Stimulated activated CD4-positive, alpha-beta T cell treated with anti-CD3 and anti-CD28 coated beads, Interleukin-2, amount 100 ng/mL, for 48 hours (primary cell): ENCODE results near the gene NTRK2.

Experiments
- DNase-seq, 2 donors: peaks; one replicate each; pipeline ENCODE4 v3.0.0-alpha.2; 2020

Gene NTRK2

DNA sequence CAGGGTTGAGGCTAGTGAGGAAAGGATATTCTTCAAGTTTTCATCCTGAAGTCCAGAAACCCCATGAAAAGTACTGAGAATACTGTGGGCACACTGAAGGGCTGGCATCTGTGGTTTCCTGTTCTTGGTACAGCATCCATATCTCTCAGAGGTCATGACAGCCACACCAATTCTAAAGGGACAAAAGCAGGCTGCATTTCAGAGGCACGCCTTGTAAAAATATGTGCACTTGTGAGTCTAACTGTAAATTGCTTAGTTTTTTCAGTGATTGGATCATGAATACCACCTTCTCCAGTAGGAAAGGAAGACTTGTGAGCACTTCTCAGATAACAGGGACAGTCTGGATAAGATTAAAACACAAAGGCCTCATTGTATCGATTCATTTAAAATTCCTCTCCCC is 230.9 kb downstream of the NTRK2 start:
- no peak for DNase-seq

DNA sequence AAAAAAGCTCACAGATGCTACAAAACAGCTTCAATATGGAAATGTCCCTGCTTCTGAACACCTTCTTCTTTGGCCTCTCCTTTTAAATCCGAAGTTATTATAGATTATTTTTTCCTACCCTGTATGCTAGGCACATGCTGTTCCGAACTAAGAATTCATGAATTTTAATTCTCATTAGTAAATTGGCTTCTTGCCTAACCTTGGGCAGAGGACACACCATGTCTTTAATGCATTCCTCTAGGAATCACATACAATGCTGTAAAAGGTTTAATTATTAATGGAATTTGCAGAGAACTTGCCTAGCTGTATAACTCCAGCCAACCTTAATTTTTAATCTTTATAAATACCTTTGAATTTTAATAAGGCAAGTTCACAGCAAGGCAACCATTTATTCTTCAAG is 234.4 kb downstream of the NTRK2 start:
- no peak for DNase-seq

DNA sequence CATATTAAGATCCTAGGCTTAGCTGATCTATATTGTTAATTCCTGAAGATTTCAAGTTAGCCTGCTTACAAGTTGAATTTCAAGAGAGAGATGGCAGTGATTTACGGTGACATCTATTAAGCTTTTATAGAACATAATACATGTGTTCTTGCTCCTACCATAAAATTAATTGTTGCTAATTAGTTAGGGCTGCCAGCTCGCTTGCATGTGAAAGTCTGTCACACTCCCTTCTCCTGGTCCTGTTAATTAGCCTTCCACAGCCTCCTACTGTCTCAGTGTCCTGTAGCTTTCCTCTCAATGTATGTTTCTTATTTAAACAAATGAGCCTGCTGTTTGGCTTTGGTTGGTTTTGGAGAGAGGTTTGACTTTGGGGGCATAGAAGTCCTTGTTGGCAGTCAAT is 247.2 kb downstream of the NTRK2 start:
- no peak for DNase-seq

DNA sequence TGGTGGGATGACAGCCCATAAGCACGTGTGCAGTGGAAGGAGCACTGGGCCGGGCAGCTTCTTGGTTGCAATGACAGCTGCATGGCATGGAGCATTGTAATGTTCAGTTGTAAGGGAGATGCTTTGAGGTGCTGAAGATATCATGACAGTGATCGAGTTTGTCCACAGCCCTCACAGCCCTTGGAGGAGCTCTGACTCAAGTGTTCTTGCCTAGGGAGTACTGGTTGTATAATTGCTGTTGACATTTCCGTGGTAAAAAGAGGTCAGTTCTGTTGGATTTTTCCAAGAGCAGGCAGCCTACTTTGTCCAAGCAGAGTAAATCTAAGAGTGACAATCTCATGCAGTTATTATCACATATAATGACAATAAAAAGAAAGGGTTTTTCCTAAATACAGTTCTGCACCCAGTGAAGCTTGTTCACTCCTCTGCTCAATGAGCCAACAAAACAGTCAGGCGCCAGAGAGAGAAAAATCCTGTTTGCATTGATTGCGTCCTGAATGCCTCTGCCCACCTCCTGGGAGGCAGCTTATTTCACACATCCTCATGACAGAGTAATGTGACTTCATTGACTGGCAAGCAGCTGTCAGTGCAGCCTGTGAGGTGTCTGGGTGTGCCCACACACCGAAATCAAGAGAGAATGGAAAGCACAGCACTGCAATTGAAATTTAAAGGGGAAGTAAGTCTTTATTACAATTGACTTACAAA is 248.0 kb downstream of the NTRK2 start:
- no peak for DNase-seq

DNA sequence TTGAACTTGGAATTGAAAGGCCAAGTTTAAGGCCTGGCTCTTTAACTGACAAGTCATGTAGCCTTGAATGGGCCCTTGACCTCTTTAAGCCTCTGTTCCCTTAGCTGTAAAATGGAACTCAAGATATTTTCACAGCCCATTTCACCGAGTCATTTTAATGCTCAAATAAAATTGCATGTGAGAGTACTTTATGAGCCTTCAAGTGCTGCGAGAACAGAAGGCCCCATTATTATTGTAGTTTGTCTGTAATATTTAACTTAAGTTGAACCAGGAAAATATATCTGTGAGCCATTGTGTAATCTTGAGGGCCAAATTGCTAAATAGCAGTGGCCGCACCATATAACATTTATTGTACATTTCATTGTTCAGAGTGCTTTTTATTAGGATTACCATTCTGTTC is 249.9 kb downstream of the NTRK2 start:
- no peak for DNase-seq

DNA sequence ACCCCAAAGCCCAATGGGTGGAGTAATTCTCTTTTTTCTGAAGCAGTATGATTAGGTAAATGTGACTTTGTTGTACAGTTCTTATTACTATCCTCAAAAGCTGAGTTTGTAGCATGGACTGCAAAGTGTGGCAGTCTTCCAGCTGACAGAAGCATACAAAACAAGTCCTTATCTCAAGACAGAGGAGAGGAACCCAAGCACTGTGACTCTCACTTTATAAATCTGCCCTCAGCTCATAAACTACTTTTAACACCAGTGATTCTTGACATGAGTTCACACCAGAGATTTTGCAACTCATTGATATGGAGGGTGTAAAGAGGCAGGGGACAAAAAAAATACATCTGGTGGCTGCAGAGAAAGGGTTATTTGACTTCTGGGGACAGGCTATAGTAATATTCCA is 251.6 kb downstream of the NTRK2 start:
- no peak for DNase-seq

DNA sequence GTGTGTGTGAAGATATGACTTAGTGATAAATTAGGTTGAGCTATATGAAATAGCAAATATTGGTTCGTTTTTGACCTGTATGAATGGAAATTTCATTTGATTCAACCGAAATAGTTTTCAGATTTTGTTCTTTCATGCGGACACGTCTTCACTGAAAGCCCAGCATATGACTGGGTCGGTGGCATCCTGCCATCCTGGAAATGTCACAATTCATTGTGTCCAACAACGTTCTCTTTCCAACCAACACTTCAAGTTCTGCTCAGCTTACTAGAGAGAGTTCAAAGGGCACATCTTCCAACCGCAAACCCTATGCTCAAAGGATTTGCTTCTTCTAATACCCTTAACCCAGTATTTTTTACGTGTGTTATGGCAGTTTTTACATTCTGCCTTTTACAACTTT is 252.5 kb downstream of the NTRK2 start:
- DNase-seq: no peak

DNA sequence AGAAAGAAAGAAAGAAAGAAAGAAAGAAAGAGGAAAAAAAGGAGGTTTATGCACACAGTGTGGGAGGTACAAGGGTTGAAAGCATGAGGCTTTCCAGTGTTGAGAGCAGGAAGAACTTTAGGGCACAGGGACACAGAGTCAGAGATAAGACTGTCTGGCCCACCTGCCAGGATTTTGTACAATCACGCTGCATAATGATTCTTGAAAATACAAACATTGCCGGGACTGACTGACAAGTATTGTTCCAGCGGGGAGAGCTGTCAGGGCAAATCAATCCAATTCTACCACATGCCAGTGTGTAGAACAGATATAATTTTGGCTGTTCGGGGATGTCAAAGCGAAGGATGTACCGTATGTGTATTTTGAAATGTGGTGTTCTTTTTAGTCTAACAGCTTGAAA is 254.7 kb downstream of the NTRK2 start:
- no peak for DNase-seq

DNA sequence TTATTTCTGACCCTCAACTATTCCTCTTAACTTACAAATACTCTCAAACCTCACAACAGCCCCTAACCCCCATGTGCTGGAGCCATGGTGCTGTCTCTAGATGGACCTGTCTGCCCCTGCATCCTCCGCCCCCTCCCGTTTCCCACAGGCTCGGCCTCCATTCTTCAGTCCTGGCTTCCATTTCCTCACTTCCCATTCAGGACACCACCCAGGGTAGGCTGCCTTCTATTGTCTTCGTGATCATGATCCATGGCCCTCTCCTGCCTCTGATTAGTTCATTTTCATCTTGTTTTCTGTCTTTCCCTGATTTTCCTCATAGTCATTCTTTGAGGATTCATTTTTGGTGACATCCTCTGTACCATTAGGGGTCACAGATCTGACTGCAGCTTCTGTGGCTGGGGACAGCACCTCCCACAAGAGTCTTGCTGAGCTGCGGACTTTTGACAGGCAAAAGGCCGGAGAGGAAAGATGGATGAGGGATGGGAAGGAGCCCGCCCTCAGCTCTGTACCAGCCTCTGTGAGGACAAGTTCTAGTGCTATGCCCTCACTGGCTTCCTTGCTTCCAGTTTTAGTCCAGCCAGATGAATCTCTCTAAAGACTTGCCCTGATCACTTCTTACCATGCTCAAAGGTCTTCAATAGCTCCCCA is 255.8 kb downstream of the NTRK2 start:
- no peak for DNase-seq

DNA sequence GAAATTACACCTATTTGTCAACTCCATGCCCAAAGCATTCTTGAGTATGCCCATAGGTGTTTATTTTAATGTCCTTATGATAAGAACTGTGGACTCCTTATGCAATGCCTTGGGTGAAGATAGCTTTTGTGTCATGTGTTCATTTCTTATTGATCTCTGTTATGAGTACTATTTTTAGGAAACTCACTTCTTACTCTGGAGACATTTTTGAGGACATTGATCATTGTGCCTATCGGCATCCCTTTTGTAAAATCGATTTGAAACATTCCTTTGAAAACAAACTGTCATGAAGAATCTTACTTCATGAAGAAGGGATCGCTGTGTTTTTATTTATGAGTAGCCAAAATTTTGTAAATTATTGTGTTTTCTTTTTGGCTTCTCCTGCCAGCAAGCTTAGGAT is 257.3 kb downstream of the NTRK2 start:
- DNase-seq: no peak

DNA sequence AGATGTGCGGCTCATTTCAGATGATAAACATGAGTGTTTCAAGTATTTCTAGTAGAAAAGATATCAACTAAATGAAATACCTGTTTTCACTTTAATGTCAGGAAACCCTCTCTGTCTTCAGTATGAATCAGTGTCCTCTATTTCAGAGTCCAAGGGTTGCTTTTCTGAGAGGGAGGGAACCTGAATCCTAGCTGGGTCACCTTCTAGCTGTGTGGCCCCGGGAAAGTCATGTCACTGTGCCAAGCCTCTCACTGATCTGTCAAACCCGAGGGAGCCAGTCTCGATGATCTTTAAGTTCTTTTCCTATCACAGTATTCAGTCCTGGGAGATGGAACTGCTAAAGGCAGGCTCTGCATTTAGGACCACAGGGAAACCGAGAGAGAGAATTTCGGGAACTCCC is 258.9 kb downstream of the NTRK2 start:
- DNase-seq: no peak

DNA sequence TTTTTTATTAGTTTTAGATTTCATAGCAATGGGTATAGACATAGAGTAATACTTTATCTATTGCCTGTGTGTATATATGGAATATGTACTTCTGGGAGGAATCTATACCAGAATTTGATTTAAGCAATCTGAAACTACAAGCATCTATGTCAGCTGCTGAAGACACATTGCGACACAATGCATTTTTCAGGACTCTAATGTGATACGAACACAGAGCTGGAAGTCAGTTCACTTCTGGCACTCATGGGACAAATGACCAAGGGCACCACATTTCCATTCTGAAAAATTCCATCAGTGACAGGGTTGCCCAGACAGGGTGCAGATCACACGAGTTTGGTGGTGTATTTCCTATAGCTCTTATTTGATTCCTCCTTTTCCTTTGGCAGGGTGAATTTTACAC is 259.5 kb downstream of the NTRK2 start:
- no peak for DNase-seq

DNA sequence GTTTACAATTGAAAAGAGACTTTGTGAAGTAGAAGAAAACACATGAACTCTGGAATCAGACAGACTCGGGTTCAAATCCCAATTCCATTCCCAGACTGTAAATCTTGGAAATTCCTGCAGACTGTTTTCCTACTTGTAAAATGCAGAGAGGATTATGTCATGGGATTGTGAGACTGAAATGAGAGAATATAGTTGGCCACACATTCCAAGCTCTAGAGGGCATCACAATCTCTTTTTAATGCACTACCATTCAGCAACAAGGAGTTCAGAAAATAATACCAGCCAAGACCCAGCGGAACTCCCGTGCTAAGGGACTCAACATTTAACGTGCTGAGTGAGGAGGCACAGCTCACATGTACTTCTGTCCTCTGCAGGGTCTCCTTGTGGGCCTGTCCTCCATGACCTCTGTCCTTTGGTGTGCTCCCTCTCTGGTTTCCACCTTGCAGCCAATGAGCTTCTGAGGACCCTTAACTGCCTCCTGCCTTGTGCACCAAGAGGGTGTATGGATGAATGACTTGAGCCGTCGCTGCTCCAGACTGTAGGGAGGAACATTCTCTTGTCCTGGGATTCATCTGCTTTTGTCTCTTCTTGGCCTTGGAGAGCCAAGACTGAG is 263.5 kb downstream of the NTRK2 start:
- no peak for DNase-seq

DNA sequence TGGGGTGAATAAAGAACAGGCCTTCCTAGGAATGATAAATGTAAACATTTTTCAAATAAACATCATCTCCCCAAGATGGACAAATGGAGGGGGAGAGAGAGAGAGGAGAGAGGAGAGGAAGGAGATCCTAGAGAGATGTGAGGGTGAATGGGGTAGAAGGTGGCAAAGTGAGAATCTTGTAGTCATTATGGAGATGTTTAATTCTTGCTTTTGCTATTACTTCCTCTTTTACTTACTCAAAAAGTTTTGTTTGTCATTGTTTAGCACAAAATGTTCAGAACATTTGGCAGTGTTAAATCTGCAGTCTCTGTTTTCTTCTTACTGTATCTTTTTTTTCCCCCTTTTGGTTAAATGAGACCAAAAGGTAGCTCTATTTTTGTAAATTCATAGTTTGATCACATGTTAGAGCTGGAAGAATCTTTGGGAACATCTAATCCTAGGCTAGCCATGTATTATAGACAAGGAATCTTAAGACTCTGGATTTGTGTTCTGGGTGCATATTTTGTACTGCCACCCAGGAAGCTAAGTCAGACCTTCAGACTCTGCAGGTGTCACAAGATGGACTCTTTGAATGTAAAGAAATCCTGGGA is 266.1 kb downstream of the NTRK2 start:
- DNase-seq: no peak

DNA sequence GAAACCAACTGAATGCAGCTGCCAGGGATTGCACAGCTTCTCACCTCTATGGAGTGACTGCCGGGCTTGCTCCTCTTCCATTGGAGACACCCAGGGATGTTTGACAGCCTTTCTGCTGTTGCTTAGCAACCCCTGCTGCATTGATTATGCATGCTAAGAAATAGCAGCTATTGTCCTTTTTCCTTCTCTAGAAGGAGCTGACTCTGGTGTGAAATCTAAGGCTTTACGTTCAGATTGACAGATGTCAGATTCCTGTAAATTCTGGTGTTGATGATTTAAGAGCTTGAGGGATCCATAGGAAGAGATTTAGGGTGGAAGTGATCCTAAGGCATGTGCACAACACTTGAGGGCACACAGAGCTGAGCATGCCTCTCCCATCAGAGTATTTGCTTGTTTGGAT is 267.7 kb downstream of the NTRK2 start:
- DNase-seq: no peak

DNA sequence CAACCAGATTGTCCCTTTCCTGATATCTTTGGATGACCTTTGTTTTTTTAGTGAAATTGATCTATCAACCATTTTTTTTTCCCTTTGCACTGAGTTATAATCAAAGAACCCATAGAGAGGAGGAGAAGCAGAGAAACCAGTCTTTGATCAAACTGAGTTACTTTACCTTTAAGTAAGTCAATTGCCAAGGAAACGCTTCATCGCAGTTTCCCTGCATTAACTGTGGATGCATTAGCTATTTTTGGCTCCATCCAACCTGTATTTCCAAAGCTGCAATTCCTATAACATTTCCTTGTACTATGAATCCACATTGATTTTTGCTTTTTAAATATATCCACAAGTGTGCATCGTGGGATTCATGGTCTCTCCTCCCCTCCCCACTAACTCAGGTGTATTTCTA is 268.1 kb downstream of the NTRK2 start:
- DNase-seq: no peak

DNA sequence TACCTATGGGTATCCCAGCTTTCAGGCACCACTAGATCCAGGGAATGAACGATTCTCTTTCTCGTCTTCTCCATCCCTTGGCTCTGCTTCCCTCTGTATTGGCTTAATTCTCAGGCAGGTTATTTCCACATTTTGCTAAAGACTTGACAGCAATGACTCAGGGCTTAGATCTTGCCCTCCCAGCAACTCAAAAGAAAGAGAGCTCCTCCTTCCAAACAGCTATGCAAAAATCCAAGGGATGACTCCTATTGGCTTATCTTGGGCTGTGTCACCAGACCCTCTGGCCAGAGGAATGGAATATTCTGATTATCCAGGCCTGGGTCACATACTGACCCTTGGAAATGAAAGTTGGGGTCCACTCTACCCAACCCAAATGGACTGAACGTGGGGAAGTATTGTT is 270.2 kb downstream of the NTRK2 start:
- DNase-seq: no peak

DNA sequence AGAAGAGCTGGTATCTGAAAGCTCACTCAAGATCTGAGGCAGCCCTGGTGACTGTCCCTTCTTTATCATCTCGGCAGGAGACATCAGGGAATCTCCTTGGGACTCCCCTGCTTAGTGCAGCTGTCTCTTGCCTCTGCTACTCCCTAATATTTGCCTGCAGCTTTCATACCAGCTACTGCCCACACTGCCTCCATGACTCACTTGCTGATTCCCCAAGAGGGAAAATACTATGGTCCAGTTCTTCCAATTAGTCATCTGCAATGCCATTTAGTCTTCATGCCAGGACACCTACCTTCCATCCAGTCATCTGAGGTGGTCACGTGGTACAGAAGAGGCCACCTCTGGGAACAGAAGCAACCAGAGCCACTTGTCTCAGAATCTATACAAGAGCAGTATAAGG is 270.8 kb downstream of the NTRK2 start:
- no peak for DNase-seq

DNA sequence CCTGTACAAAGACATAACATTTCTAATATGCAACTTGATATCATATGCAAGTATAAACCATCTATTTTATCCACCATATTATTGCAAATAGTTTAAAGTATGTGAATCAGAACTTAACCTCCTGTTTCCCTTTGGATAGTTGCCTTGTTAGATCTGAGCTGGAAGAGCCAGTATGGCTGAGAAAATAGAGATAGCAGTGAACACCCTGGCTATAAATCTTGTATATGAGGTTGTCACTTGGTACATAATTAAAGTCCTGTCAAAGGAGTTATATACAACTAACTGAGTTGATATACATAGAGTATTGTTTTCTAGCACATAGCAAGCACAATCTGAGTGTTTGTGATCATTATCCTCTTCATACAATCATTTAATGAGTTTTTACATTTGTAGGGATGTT is 272.3 kb downstream of the NTRK2 start:
- no peak for DNase-seq

DNA sequence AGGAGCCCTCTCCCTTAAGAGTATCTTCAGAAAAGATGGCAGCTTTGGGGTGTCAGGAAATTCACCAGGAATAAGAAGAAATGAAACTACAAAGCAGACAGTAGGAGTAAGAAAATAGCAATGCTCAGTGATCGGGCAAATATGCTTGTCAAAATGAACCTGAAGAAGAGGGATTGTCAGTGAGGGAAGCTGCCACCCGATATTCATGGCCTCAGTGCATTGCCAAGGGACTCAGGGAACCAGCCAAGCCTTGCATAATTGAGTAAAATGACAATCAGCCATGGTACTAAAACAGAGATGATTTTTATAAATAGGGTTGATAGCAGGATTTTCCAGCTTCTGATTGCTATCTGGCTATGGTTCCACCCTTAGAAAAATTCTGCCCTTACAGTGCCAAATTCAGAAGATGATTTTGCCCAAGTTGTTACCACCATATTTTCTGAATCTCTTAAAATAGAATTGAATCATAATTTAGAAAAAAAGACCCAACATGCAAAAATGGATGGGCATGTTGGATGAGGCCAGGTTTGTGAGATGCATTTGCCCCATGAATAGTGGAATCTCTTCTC is 274.0 kb downstream of the NTRK2 start:
- DNase-seq: no peak

DNA sequence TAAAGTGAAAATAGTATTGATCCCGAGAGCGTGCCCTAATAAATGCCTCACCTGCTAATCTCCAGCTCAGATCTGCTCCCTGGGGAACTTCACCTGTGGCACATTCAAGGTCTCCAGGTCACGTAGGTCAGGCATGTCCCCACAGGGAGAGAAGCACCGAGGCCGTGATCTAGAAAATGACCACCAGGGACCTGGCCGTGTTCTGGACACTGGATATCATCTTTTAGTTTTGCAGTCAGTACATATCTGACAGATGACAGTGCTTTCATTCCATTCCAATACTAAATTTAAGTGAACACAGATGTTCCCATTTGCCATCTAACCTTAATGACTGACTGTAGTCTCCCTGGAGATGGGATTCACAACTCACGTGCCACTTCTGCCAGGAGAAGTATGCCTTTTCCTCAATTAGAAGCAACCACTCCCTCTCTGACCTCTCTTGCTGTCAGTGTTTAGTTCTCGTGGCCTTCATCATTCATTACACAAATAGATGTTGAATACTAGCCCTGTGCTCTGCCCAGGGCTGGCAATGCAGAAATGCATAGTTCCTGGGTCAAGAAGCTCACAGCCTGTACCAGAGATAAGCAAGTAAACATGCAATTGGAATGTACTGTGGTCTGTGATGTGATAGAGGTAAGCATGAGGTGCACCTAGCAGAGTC is 276.5 kb downstream of the NTRK2 start:
- no peak for DNase-seq

DNA sequence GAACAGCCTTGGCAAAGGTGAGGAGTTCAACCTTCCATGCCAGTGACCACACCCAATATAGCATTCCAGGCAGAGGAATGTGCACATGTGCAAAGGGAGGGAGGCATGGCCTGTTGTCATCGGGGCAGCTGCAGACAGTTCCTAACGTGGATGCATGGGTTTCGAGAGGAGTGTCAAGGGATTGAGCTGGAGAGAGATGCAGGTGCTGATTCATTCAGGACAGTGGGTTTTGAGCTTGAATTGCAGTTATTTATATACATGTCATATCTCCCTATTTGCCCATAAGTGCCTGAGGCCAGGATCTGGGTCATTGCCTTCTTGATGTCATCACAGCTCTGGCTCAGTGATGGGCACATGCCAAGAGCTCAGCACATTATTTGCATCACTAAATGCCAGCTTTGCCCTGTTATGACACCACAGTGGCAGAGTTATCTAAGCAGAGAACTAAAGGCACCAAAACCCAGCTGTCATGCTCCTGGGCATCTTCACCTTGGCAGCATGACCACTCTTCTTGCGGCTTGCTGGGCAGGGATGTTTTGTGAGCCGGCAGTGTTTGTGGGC is 278.0 kb downstream of the NTRK2 start:
- DNase-seq: no peak

DNA sequence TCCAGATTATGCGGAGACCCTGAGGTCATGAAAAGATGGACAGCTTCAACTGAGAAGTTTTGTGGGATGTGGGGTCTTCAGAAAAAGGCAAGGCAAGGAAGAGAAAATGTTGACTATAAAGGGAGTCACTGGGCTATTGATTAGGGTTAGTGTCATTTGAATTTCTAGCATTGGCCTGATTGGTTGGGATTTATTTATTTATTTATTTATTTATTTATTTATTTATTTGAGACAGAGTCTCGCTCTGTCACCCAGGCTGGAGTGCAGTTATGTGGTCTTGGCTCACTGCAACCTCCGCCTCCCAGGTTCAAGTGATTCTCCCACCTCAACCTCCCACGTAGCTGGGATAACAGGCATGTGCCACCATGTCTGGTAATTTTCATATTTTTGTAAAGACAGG is 279.7 kb downstream of the NTRK2 start:
- no peak for DNase-seq
